Right ventricle myocardium inferior (tissue), 1 donor: Measurements from ENCODE around the gene B2M. TPM values are rescaled to one million over a fixed set of nuclear protein-coding genes. Genes with fewer than 3 reads are reported as not detected.
"Not testable (repeated sequence)": the region's sequence is repeated elsewhere in the genome, so short reads cannot be mapped to it uniquely, and the experiment has no call there.

Experiments used
- ATAC-seq: fragments of 200-7000 bp; cut with Tn5 transposase; one replicate; pipeline ENCODE4 v1.9.1; 2020; ENCODE audit warnings: mild to moderate bottlenecking, moderate library complexity
- DNase-seq: peaks from one replicate; pipeline ENCODE4 v3.0.0; 2021; ENCODE audit errors: missing footprints
- intact Hi-C: fragments of 100-400 bp; cut with DNase I; formaldehyde crosslinking; loops from one replicate; pipeline ENCODE4 v1.11.0; 2022
- total RNA-seq: library from RNA; stranded (reverse); fragmentation: NEBNext Ultra II Directional; extraction: Animal tissue kit (Norgen Biotek cat#: 25700); gene quantifications from one replicate; pipeline ENCODE4 v1.2.1, GENCODE V29; 2021
- donor health status: DM: no; HTN: yes; CAD: no; lungs with severe emphysema.

B2M gene
- total RNA-seq, 1 donor from 2014 or later, result 1,155 TPM

GRCh38 chr15:44719293-44719999 lies 8.1 kb downstream of the B2M start:
- intact Hi-C loops, result no loop called here
- DNase-seq, result no peak
- ATAC-seq, result no peak

GRCh38 chr15:44720000-44720435 lies 8.7 kb downstream of the B2M start:
- ATAC-seq, DNase-seq, intact Hi-C loops: not testable (repeated sequence)

GRCh38 chr15:44720460-44721176 lies 9.3 kb downstream of the B2M start:
- intact Hi-C loops, result no loop called here
- DNase-seq (no peak), ATAC-seq (no peak)

GRCh38 chr15:44722011-44722410 lies 10.7 kb downstream of the B2M start:
- DNase-seq (no peak), ATAC-seq (no peak)
- intact Hi-C loops, result no loop called here

- DNase-seq (no peak), ATAC-seq (no peak)
- intact Hi-C loops, result no loop called here
These were observed 14.8 kb downstream of the B2M start for GRCh38 chr15:44726136-44726535.

GRCh38 chr15:44726568-44727484 lies 15.5 kb downstream of the B2M start:
- ATAC-seq (peak; percentile 9), DNase-seq (no peak)
- intact Hi-C loops, result no loop called here

GRCh38 chr15:44727485-44728231 lies 16.3 kb downstream of the B2M start:
- no peak for DNase-seq
- intact Hi-C loops, result loop anchor here (1.0 kb wide), 1 partner anchor 16 kb away; the partner anchor contains the start of genes B2M and PATL2
- no peak for ATAC-seq

GRCh38 chr15:44728232-44728575 lies 16.9 kb downstream of the B2M start:
- ATAC-seq, DNase-seq: not testable (repeated sequence)
- intact Hi-C loops, result loop anchor here (1.0 kb wide), 1 partner anchor 17 kb away; the partner anchor contains the start of genes B2M and PATL2

GRCh38 chr15:44728576-44729407 lies 17.5 kb downstream of the B2M start:
- peak; percentile 97 for DNase-seq
- peak; percentile 97 for ATAC-seq
- intact Hi-C loops, result loop anchor here (1.0 kb wide), 1 partner anchor 17 kb away; the partner anchor contains the start of genes B2M and PATL2

GRCh38 chr15:44729408-44730127 lies 18.3 kb downstream of the B2M start:
- intact Hi-C loops, result no loop called here
- peak; percentile 15 for ATAC-seq
- DNase-seq, result no peak

GRCh38 chr15:44734839-44735481 lies 23.6 kb downstream of the B2M start:
- ATAC-seq (no peak), DNase-seq (no peak)
- intact Hi-C loops, result no loop called here

GRCh38 chr15:44735482-44736180 lies 24.3 kb downstream of the B2M start:
- DNase-seq, result no peak
- peak; percentile 65 for ATAC-seq
- intact Hi-C loops, result no loop called here

GRCh38 chr15:44736181-44736765 lies 25.0 kb downstream of the B2M start, which contains the start of gene TRIM69:
Gene TRIM69 (plus strand): TSS chr15:44736528. CDS start chr15:44736705, 177 bp downstream.
- intact Hi-C loops, result no loop called here
- DNase-seq (no peak), ATAC-seq (no peak)

- DNase-seq (no peak), ATAC-seq (peak; percentile 31)
- intact Hi-C loops, result loop anchor here (1.0 kb wide), 2 partner anchors 75 to 160 kb away; partner anchors contain the start of gene SPG11
These were observed 27.1 kb downstream of the B2M start for GRCh38 chr15:44738340-44738984.
